K562 (cell line): Measurements from ENCODE around the gene STIM1. TPM values are rescaled to one million over a fixed set of nuclear protein-coding genes. Genes with fewer than 3 reads are reported as not detected.

Experiments used
- ARID3B ChIP-seq: fragments of 250-450 bp; sonication (Bioruptor Pico); IDR thresholded peaks from 2 replicates; pipeline ENCODE4 v1.4.0; 2020; ENCODE audit warnings: borderline replicate concordance
- CAMTA2 ChIP-seq: fragments of 250-450 bp; sonication (Bioruptor Pico); conservative IDR thresholded peaks from 2 replicates; pipeline ENCODE4 v1.5.1; 2022
- CBFB ChIP-seq: sonication (generic); formaldehyde crosslinking; IDR thresholded peaks from 2 replicates; pipeline ENCODE4 v1.4.0; 2020; ENCODE audit warnings: mild to moderate bottlenecking, missing genetic modification reagents
- ESRRA ChIP-seq: fragments of 450-650 bp; IDR thresholded peaks from 2 replicates; pipeline ENCODE4 v1.6.1; 2014; ENCODE audit warnings: low read depth, mild to moderate bottlenecking, moderate library complexity, borderline replicate concordance
- ETV5 ChIP-seq: sonication (generic); formaldehyde crosslinking; IDR thresholded peaks from 2 replicates; pipeline ENCODE4 v1.4.0; 2020; ENCODE audit warnings: low read depth, mild to moderate bottlenecking, missing genetic modification reagents
- NR2F6 ChIP-seq: fragments of 450-650 bp; formaldehyde crosslinking; IDR thresholded peaks from 2 replicates; pipeline ENCODE4 v1.4.0; 2020; ENCODE audit warnings: mild to moderate bottlenecking
- PBX2 ChIP-seq, 2 experiments: IDR thresholded peaks in 1 of 2; conservative IDR thresholded peaks in 1 of 2; 2 replicates each; pipeline ENCODE4 v1.6.1; 2016; ENCODE audit warnings: low read depth in 2 of 2, mild to moderate bottlenecking in 1 of 2, missing compliant biosample characterization in 1 of 2, missing genetic modification characterization in 1 of 2, moderate library complexity in 1 of 2
- PHTF2 ChIP-seq: fragments of 250-450 bp; sonication (Bioruptor Pico); IDR thresholded peaks from 2 replicates; pipeline ENCODE4 v1.5.0; 2021; ENCODE audit warnings: mild to moderate bottlenecking
- POLR2G ChIP-seq: fragments of 200-400 bp; formaldehyde crosslinking; IDR thresholded peaks from 2 replicates; pipeline ENCODE4 v1.6.1; 2017; ENCODE audit warnings: low read depth, mild to moderate bottlenecking, antibody characterized with exemption, low read length, moderate library complexity
- PTTG1 ChIP-seq: fragments of 450-650 bp; IDR thresholded peaks from 2 replicates; pipeline ENCODE4 v1.6.1; 2016; ENCODE audit warnings: low read depth, mild to moderate bottlenecking, missing genetic modification characterization, missing compliant biosample characterization
- RBM14 ChIP-seq: fragments of 200-400 bp; formaldehyde crosslinking; IDR thresholded peaks from 2 replicates; pipeline ENCODE4 v1.6.1; 2018; ENCODE audit warnings: low read depth, mild to moderate bottlenecking, low read length, moderate library complexity, borderline replicate concordance; ENCODE audit not compliant: insufficient read depth
- RNF2 ChIP-seq: sonication (generic); IDR thresholded peaks from 2 replicates; pipeline ENCODE4 v1.6.1; 2016
- SIN3B ChIP-seq: fragments of 450-650 bp; IDR thresholded peaks from 2 replicates; pipeline ENCODE4 v1.6.1; 2017; ENCODE audit warnings: low read depth, mild to moderate bottlenecking, moderate library complexity
- TEAD1 ChIP-seq, 2 experiments: fragments of 450-650 bp in 1 of 2; sonication (generic) in 1 of 2; formaldehyde crosslinking; IDR thresholded peaks; 2 replicates each; pipeline versions ENCODE4 v1.4.0 to v1.8.0; 2020 to 2022; ENCODE audit warnings: mild to moderate bottlenecking in 2 of 2, missing genetic modification reagents in 1 of 2
- XRCC3 ChIP-seq: fragments of 450-650 bp; IDR thresholded peaks from 2 replicates; pipeline ENCODE4 v1.6.1; 2017; ENCODE audit warnings: mild to moderate bottlenecking, moderate library complexity
- ZBTB7A ChIP-seq: IDR thresholded peaks from 2 replicates; pipeline ENCODE4 v1.6.1; 2011; ENCODE audit warnings: low read depth, mild to moderate bottlenecking, low read length, moderate library complexity, borderline replicate concordance; ENCODE audit not compliant: control insufficient read depth
- ZNF311 ChIP-seq: fragments of 250-450 bp; sonication (Bioruptor Pico); IDR thresholded peaks from 2 replicates; pipeline ENCODE4 v1.4.0; 2020; ENCODE audit warnings: mild to moderate bottlenecking, moderate library complexity
- ZNF436 ChIP-seq: fragments of 250-450, 450-650 bp; sonication (Bioruptor Pico); formaldehyde crosslinking; IDR thresholded peaks from 2 replicates; pipeline ENCODE4 v1.7.0; 2020; ENCODE audit warnings: mild to moderate bottlenecking
- ZNF79 ChIP-seq: fragments of 250-450 bp; sonication (Bioruptor Pico); IDR thresholded peaks from 2 replicates; pipeline ENCODE4 v1.4.0; 2020; ENCODE audit warnings: low read depth, mild to moderate bottlenecking, moderate library complexity
- polyA plus RNA-seq, 8 experiments: library from polyadenylated mRNA; depleted of rRNA in 4 of 8; stranded (reverse) in 5 of 8; unstranded in 3 of 8; fragments of >200 nt; fragmentation: Nextera tagmentation in 2 of 8; fragmentation: Illumina TruSeq in 1 of 8; extraction: Ambion mirVana in 2 of 8; extraction: Trizol in 1 of 8; gene quantifications; 2 replicates each; pipeline versions ENCODE4 v1.2.1 to v1.2.3, GENCODE V29; 2011 to 2014; ENCODE audit warnings: inconsistent platforms in 1 of 8, missing spikeins in 1 of 8
- total RNA-seq, 7 experiments: library from RNA; depleted of rRNA in 6 of 7; stranded (reverse); fragments of >200 nt in 6 of 7; fragmentation: Illumina TruSeq in 2 of 7; extraction: Trizol in 2 of 7; gene quantifications; 2 replicates each; pipeline versions ENCODE4 v1.2.1 to v1.2.3, GENCODE V29; 2011 to 2021; ENCODE audit warnings: low replicate concordance in 1 of 7
- TF ChIP-seq, protein P1 (sequence below): fragments of 250-450 bp; sonication (Bioruptor Pico); IDR thresholded peaks from 2 replicates; pipeline ENCODE4 v1.5.0; 2021; ENCODE audit warnings: mild to moderate bottlenecking, borderline replicate concordance
- TF ChIP-seq, protein P2 (sequence below), 2 experiments: fragments of 250-450 bp in 1 of 2; fragments of 450-650 bp in 1 of 2; sonication (Bioruptor Pico) in 1 of 2; IDR thresholded peaks; 2 replicates each; pipeline versions ENCODE4 v1.6.1 to v1.8.0; 2016 to 2021; ENCODE audit warnings: mild to moderate bottlenecking in 2 of 2, moderate library complexity in 2 of 2, missing compliant biosample characterization in 1 of 2, missing genetic modification characterization in 1 of 2

STIM1 gene
- total and polyA plus RNA-seq, 9 of the 15 experiments (the other 6 are each of a cell fraction or from before 2014, with no cell fraction given): 7.7 to 50.5 (median 22.5) TPM

- TF ChIP-seq POLR2G (peak; percentile 51), NR2F6 (CRISPR knock-in tag) (no peak), ZNF436 (CRISPR knock-in tag) (no peak), PTTG1 (tag) (no peak), ARID3B (CRISPR knock-in tag) (no peak), XRCC3 (no peak), SIN3B (no peak), ESRRA (0 out of 2 replicates have a peak, but pooled peaks have one; percentile 6), ETV5 (CRISPR knock-in tag) (no peak), RNF2 (no peak), CAMTA2 (CRISPR knock-in tag) (no peak), ZBTB7A (no peak), ZNF79 (CRISPR knock-in tag) (no peak), PHTF2 (no peak), RBM14 (no peak), PBX2 (CRISPR knock-in tag; IDR thresholded peaks at IDR 0.05; ENCODE audit: low read depth) (no peak), PBX2 (tag; conservative IDR thresholded peaks at IDR 0.05; ENCODE audit: low read depth) (no peak), ZNF311 (CRISPR knock-in tag) (no peak), TEAD1 (CRISPR knock-in tag; IDR thresholded peaks at IDR 0.05) (no peak), CBFB (CRISPR knock-in tag) (no peak)
- TF ChIP-seq, protein P1, sequence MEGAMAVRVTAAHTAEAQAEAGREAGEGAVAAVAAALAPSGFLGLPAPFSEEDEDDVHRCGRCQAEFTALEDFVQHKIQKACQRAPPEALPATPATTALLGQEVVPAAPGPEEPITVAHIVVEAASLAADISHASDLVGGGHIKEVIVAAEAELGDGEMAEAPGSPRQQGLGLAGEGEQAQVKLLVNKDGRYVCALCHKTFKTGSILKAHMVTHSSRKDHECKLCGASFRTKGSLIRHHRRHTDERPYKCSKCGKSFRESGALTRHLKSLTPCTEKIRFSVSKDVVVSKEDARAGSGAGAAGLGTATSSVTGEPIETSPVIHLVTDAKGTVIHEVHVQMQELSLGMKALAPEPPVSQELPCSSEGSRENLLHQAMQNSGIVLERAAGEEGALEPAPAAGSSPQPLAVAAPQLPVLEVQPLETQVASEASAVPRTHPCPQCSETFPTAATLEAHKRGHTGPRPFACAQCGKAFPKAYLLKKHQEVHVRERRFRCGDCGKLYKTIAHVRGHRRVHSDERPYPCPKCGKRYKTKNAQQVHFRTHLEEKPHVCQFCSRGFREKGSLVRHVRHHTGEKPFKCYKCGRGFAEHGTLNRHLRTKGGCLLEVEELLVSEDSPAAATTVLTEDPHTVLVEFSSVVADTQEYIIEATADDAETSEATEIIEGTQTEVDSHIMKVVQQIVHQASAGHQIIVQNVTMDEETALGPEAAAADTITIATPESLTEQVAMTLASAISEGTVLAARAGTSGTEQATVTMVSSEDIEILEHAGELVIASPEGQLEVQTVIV (CRISPR knock-in tag): no peak
- TF ChIP-seq, protein P2, sequence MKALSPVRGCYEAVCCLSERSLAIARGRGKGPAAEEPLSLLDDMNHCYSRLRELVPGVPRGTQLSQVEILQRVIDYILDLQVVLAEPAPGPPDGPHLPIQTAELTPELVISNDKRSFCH (CRISPR knock-in tag; IDR thresholded peaks at IDR 0.05): no peak
- TF ChIP-seq, protein P2 (tag; IDR thresholded peaks at IDR 0.05): no peak; the same call in 1 of the 2 replicates
These were observed 29.9 kb upstream of the STIM1 start (continued) for GRCh38 chr11:3825473-3826154.
